ENCODE measurements around the gene FAM72A.
A peak's percentile ranks its signal among the peaks of the same experiment; 100 is the strongest.
"Not testable (repeated sequence)": the region's sequence is repeated elsewhere in the genome, so short reads cannot be mapped to it uniquely, and the experiment has no call there.

Gene FAM72A

DNA sequence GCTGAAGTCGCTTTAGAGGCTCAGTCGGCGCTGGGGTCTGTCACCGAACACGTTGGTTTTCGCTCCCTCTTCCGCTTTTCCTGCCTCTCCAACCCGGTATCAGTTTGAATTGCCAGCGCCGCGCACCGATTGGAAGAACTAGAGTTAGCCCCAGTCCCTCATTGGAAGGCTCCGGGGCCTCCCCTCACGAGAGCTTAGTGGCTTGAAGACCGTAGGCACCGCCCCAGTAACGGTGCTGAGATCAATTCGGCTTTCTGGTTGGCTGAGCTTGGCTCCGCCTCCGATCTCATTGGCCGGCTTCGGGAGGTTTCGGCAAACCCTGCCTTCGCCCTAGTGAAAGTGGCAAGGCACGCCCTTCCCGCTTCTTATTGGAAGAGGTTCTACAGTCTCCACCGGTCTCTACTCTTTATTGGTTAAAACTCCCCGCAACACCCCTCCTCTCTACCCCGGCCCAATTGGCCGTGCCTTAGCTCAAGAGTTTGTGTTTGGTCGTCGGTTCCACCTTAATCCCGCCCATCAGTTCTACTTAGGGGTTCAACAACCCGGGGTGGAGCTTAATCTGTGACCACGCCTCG is at the start of gene FAM72A:
FAM72A (minus strand) TSS at position 51 of the 575 bp plus-strand sequence. CDS start 814 bp downstream, outside the sequence.
- DNase-seq: peak; percentile 99

DNA sequence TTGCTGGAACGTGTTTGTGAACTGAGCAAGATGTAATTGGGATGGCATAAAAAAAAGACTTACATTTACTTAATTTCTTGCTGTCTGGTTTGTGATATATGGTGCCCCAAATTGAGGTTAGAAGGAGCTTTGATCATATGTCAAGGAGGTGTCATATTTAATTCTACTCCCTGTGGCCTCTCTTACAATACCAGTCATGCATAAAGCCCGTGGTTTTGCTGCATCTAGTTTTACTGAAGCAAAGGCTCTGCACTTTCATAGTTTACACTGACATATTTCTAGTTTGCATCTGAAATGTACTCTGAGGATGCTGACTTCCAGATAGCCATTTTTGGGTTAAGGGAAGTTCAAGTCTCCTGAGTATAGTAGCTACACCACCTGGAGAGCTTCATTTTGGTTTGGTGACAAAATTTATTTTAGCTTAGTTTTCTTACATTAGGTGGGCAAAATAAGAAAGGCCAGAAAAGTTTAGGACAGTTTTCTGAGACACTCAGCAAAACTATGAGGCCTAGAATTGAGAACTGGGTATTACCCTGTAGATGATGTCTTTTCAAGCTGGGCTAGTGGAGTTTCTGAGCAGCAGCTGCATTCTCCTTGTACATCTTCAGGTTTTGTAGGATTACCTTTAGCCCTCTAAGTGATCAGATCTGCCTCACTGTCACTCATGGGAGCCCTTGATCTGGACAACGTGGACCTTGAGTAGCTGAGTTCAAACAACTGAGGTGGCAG is 48.5 kb upstream of the FAM72A start:
- DNase-seq: not testable (repeated sequence)

DNA sequence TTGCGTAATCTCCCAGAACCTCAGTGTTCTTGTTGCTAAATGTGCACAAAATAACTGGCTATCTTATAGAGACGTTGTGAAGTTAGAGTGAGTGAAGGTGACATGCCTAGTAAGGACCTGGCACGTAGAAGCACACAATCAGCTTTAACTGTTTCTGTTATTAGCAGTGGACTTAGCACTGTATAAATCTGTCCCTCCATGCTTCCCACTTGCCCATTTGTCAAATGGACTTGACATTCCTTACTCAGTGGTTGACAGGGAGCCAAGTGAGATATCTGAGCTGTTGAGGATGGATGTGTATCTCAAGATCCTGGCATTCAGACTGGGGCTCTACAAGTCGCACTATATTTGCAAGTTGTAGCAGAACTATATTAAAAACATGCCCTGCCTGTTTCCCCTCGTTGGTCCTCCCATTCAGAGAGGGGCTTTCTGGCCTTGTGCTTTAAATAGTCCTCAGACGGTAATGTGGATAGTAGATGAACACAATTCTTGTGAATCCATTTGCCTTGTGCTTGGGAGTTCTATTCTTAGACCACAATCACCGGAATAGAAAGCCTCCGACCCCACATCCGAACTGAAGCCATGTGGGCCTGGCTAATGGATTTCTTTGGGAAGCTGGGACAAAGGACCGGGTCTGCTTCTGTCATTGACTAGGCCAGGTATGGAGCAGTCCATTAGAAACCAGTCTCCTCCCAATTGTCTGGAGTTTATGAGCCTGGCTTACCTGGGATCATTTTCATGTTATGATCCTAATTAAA is 43.7 kb upstream of the FAM72A start:
- not testable (repeated sequence) for DNase-seq

DNA sequence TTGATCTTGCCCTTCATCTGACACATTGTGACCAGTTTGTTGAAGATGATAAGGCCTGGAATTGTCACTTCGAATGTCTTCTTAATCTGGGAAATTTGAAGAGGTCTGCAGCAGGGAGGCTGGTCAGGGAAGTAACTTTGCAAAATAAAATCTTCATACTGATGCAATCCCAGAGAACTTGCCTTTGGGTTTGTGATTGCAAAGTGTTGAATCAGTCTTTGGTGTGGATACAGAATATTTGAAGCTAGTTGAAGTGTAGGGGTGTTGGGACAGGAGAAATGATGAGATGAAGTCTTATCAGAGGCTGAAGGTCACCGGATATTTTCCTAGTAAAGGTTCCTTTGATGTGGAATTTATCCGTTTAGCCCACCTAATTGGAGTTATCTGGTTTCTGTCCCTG is 42.8 kb upstream of the FAM72A start:
- DNase-seq: not testable (repeated sequence)

DNA sequence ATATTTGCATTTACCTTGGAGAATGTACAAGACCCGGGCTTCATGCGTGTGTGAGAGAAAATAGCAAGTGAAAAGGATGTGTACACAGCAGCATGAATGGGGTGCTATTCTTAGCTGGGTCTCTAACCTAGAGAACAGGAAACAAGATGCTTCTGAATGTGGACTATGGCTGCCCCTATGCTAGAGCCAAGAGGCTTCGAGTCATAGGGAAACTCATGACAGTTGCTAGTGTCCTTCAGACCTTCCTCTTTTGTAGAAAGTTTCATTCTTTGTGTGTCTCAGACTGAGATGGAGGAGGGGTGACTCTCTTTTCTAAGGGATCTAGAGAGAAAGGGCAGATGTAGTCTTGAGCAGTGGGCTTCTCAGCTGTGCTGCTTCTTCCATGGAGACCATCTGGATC is 40.7 kb upstream of the FAM72A start:
- DNase-seq: not testable (repeated sequence)

DNA sequence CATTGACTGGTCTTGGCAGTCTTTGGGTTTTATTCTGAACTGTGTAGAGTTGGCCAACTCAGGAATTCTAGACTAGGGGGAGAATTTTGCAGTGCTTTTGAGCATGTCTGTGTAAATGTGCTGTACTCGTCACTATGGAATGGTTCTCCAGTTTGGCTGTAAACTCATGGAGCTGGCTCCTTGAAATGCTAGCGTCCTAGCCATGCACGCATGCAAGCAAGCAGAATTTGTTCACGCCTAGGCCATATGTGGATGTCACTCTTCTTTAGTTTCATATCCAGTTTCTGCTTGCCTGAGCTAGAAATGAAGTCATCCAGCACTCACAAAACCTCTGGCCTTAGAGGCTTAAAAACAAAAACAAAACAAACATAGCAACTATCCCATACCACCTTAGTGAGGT is 37.6 kb upstream of the FAM72A start:
- DNase-seq: not testable (repeated sequence)

DNA sequence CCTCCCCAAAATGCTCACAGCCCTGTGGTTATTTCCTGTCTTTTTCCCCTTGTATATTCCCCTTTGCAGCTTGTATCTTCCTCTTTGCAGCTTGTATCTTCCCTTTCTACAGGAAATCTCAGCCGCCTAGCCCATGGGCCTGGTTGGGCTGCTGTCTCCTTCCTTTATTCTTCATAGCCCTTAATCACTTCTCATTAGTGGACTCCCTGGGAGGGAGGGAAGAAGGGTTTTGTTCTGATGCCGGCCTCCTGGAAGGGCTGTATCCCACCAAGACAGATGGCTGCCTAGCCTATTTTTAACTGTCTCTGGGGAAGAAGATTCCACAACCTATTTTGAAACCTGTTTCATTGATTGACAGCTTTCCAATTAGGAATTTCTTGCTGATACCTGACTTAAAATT is 32.6 kb upstream of the FAM72A start:
- not testable (repeated sequence) for DNase-seq

DNA sequence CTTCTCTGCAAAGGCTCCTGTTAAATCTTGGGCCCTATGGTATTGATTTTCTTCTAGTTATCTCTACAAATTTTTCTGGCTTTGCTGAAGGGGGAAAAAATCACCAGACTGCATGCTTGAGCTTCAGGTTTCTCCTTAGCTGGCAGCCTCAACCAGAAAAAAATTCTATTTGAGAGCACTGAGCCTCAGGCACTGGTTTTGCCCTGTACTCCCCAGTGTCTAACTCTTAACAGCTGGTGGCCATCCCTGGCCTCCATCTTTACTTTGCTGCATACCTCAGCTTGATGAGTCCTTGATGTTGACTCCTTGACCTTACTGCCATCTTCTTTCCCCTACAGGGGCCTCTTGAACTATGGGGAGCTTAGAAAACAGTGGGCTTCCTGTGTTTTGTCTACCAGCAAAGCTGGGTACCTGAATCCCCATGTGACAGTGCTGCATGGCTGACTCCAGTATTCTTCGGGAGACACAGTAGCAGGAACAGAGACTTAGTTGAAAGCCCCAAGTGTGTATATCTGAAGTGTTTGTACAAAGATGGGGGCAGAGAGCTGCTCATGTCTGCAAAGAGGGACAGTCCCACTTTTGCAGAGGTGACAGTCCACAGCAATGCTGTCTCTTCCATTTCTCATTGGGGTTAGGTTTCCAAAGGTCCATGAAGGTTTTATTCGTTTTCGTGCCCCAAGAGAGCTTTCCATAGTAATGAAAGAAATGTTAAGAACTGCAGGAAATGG is 31.7 kb upstream of the FAM72A start:
- DNase-seq: not testable (repeated sequence)

DNA sequence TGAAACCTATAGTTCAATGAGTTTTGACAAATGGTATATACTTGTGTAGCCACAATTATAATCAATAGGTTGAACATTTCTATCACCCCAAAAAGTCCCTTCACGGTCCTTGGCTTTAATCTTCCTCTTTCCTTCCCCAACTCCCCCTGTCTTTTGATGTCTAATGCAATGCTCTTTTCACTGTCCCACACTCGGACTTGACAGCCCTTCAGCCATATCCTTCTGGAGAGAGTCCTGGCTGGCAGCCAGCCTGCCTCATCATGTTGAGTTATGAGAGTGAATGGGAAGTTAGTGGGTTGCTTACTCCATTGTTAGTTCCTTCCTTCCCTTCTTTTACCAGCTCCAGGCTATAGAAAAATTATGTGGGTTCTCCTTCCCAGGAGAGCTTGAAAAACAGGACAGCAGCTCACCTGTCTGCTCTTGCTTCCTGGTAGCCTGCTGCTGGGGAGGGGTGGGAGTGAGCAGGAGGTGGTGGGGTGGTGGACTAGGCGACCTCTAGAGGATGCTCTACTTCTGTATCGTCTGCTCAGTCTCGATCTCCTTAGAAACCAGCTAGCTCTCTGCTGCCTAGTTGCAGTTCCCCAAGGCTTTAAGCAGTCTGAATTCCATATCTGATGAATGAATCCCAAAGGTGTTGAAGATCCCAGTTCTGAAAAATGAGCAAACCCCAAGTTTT is 30.5 kb upstream of the FAM72A start:
- DNase-seq: not testable (repeated sequence)

DNA sequence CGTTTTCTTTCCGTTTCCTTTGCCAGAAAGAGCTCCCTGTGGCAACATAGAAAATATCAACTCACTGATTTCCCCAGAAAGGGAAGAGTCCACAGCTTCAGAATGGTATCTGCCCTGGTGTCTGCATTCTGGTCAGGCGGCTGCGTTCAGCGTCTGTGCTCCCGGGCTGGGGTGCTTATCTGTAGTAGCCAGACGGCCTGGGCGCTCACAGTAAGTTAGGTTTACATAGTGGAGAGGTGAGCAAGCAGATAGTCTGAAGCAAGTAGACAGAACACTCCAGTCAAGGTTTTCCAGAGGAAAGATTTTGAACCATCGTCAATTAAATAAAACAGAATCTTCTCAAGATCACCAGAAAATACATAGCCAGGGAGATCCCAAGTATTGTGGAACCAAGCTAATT is 29.4 kb upstream of the FAM72A start:
- DNase-seq: not testable (repeated sequence)

DNA sequence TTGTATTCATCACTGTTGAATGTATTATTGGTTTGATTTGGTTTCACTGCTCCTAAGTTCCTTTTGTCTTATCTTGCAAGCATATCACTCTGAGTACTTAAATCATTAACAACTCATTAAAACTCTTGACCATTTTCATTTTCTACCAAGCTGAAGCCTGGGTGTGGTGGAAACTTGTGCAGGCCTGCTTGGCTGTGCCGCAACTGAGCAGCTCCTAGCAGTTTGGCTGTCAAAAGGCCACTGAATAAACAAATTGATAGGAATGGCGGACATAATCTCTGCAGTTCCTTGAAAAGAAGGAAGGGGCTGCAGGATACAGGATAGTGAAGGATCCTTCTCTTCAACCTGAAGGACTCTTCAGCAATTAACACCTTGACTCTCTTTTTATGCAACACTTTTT is 26.6 kb upstream of the FAM72A start:
- DNase-seq: not testable (repeated sequence)

DNA sequence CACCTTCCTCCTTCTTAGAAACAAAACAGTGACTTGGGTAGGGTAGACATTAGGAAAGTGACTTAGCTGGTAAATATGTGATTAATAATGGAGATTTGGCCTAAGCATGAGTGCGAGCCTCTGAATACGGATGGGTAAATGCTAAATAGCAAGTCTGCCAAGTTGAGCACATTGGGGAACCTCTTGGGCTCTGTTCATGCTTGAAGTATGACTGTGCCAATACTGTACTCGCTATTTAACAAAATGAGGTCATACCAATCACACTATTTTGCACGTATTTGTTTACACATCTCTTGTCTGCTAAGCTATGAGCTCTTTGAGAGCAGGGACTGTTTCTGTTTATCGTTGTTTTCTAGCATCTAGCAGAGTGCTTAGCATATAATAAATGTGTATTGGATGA is 24.2 kb upstream of the FAM72A start:
- DNase-seq: not testable (repeated sequence)

DNA sequence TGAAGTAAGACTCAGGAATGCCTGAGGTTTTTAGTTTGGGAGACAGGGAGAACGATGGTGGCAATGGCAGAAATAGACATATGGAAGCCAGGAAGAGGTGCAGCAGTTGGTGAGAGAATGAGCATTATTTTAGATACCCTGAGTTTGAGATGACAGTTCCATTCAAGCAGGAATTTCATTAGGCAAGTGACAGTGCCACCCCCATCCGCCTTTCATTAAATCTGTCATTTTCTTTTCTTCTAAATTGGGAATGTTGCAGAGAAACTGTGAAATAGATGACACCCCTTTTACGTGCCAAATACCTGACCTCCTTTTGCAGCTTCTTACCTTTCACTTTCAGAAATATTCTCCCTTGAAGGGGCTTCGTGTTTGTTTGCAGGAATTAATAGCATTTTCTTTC is 22.7 kb upstream of the FAM72A start:
- DNase-seq: not testable (repeated sequence)

DNA sequence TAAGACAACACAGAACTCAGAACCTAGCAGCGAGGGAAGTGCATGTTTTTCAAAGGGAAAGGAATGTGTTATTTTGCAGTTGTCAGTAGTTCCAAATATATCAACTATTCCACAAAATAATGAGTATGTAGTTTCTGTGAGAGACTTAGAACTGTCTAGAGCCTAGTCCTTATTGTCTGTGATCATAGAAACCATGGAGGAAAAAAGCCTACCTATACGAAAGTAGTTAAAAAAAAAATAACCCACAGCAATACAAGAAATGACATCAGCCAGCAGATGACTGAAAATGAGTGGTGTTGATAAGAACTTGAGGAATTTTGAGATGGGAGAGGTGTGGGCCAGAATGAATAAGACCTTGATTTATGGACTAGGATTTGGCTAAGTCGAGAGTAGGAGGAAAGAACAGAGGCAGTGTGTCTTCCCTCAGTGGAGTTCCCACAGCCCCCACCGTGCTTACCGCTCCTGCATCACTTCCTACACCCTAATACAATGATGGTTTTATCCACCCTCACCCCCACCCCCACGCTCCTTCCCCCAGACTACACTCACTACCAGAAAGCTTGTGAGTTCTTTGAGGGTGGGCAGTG is 21.6 kb upstream of the FAM72A start:
- DNase-seq: not testable (repeated sequence)

DNA sequence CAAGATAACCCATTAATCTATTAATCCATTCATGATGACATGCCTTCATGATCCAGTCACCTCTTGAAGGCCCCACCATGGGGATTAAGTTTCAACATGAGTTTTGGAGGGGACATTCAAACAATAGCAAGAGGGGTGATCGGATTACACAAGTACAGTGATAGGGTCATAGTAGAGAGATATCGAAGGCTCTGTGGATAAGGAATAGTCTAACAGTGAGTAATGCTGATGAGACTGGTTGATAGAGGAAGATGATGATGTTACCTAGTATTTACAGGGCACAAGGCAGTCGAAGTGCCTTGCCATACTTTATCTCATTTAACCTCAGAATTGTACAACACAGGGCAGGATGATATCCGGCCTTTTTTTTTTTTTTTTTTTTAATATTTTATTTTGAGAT is 18.9 kb upstream of the FAM72A start:
- DNase-seq: not testable (repeated sequence)

DNA sequence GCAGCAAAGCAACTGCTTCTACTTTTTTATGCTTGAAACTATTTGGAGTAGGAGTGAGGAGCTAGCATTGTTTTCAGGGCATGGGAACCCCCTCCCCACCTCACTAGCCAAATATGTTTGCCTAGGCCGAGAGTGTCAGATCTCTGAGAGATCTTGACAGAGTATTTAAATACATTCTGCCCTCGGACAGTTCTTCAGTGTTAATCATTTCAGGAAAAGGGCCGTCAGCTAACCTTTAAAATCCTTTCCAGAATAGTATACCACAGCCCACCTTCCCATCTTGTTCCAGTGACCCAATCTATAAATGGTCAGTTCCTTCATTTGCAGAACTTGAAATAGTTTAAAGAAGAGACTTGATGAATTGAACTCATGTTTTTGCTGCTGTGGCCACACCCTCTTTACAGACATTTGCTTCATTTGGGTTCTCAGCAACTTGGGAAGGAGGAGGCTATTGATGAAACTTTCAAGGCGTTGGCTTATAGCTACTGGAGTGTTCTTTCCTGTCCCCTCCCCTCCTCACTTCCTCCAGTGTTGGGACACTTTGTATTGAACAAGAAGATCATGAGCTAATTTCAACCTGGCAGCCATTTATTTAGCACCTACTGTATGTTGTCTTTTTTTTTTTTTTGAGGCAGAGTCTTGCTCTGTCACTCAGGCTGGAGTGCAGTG is 17.8 kb upstream of the FAM72A start:
- not testable (repeated sequence) for DNase-seq

DNA sequence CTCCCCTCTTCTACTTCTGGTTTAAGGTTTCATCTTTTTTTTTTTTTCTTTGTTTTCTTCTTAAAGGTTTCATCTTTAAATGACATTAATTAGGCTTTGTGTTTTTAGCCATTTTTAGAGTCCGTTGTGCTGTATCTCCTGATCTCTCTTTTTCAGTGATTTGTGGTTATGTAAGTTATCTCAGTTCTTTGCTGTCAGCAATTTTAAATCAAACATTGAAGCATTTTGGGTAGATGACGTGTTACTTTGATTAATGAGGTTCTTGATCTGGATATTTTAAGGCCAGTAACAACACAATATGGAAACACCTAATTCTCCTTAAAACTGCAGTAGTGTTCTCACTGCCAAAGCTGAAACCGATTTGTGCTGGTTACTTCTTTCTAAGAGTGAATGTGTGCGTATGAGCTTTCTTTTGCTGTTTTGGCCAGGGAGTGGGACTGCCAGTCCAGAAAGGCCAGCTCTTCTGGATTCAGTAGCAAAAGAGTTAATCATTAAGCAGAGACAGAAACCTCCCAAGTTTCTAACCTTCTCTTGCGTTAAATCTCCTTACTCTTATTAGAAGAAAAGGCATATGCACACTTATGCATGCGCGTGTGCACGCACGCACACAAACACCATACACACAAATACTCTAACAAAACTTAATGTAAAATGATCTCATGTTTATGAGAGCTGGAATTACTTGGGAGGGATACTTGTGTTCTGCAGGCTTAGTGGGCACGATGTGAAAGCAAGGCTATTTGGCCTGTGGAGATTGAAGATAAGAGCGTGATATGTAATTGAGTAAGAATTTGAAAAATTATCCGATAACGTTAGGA is 17.1 kb upstream of the FAM72A start:
- not testable (repeated sequence) for DNase-seq

DNA sequence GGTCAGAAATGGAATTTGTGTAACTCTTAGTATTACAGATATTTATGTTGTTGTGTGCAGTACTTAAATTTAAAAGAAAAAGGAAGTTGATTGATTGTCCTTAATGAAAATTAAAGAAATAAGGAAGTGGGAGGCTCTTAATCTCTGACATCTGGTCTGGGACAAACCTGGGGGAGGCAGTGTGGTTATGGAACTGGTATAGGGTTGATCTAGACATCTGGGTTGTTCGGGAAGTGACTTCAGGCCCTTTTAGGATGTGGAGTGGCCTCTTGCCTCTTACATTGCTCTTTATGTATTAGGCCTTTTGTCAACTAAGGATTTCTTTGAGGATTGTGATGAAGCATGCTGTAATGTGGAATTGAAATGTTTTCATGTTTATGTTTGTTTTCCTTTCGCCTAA is 16.1 kb upstream of the FAM72A start:
- not testable (repeated sequence) for DNase-seq

DNA sequence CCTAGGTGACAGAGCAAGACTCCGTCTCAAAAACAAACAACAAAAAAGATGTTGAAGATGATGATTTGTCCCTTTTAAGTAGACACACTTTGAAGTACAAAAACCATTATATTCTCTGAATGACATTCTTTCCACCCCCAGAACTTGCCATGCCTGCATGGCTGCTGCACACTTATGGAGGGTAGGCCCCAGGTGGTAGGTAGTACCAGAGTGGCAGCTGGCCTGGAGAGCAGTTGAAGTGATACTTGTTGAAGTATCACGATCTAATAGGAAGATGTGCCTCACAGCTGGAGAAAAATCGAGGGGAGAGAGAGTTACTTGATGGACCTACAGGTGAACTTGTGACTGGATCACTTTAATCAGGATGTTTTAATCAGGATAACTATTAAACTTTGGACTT is 15.6 kb upstream of the FAM72A start:
- DNase-seq: not testable (repeated sequence)

DNA sequence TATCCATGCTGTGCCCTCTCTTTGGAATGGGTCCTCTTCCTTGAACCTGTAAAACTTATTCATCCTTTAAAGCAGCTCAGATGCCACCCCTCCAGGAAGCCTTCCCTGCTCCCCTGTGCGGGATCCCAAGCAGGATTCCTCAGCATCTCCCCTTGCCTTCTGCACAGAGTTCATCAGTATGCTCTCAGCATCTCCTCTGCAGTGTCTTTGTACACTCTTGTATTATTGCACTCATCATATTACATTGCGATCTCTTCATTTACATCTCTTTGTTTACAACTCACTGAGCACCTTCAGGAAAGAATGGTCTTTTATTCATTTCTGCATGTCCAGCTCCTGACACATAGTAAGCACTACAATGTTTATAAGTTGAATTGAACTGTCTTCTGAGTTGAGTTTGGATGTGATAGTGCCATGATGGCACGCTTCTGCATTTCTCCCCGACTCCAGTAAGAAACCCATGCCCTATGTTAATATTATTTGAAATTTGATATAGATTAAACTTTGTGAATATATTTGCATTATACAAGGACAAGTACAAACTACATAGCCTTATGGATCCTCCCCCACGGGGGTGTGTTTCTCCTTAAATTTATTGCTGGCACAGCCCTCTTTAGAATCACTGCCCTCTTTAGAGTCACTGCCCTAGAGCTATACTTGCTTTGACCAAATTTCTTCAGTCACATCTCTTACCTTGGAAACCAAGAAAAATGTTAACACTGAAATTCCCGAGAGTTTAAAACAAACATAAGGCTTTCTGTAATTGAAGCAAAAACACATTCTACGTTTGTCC is 13.2 kb upstream of the FAM72A start:
- DNase-seq: not testable (repeated sequence)
